HepG2 (cell line): ENCODE results near the gene ARID1A. TPM values are rescaled to one million over a fixed set of nuclear protein-coding genes. Genes with fewer than 3 reads are reported as not detected.

Experiments
- DBP ChIP-seq: sonication (generic); formaldehyde crosslinking; IDR thresholded peaks from 2 replicates; pipeline ENCODE4 v1.4.0; 2020; ENCODE audit warnings: missing genetic modification reagents; ENCODE audit errors: not compliant biosample characterization
- HBP1 ChIP-seq: IDR thresholded peaks from 2 replicates; pipeline ENCODE4 v1.6.1; 2016; ENCODE audit warnings: low read depth, control low read depth
- NCOA5 ChIP-seq: sonication (generic); formaldehyde crosslinking; IDR thresholded peaks from 2 replicates; pipeline ENCODE4 v1.4.0; 2020; ENCODE audit warnings: missing genetic modification reagents
- NFYB ChIP-seq: sonication (generic); formaldehyde crosslinking; IDR thresholded peaks from 2 replicates; pipeline ENCODE4 v1.4.0; 2020; ENCODE audit warnings: missing genetic modification reagents
- NR3C1 ChIP-seq: sonication (generic); formaldehyde crosslinking; IDR thresholded peaks from 2 replicates; pipeline ENCODE4 v1.4.0; 2020; ENCODE audit warnings: missing genetic modification reagents
- PAXIP1 ChIP-seq: sonication (generic); formaldehyde crosslinking; conservative IDR thresholded peaks from 2 replicates; pipeline ENCODE4 v1.4.0; 2020; ENCODE audit warnings: mild to moderate bottlenecking, missing genetic modification reagents, moderate library complexity
- PHF8 ChIP-seq: sonication (generic); formaldehyde crosslinking; IDR thresholded peaks from 2 replicates; pipeline ENCODE4 v1.5.0; 2020; ENCODE audit warnings: missing genetic modification reagents
- PPARG ChIP-seq: conservative IDR thresholded peaks from 2 replicates; pipeline ENCODE4 v1.6.1; 2016; ENCODE audit warnings: missing biosample characterization, missing genetic modification reagents
- SIX4 ChIP-seq: sonication (generic); formaldehyde crosslinking; IDR thresholded peaks from 2 replicates; pipeline ENCODE4 v1.4.0; 2020; ENCODE audit warnings: missing genetic modification reagents
- SMYD3 ChIP-seq: sonication (generic); formaldehyde crosslinking; IDR thresholded peaks from 2 replicates; pipeline ENCODE4 v1.8.1; 2023; ENCODE audit warnings: mild to moderate bottlenecking, missing genetic modification reagents
- SOX13 ChIP-seq, 3 experiments: fragments of 450-650 bp in 1 of 3; sonication (generic) in 1 of 3; formaldehyde crosslinking in 1 of 3; IDR thresholded peaks in 2 of 3; conservative IDR thresholded peaks in 1 of 3; 2 replicates each; pipeline versions ENCODE4 v1.5.0 to v1.6.1; 2016 to 2020; ENCODE audit warnings: antibody characterized with exemption in 1 of 3, mild to moderate bottlenecking in 1 of 3, missing compliant biosample characterization in 1 of 3, missing genetic modification reagents in 1 of 3, moderate library complexity in 1 of 3
- SPEN ChIP-seq: sonication (generic); formaldehyde crosslinking; IDR thresholded peaks from 2 replicates; pipeline ENCODE4 v1.5.1; 2020; ENCODE audit warnings: low read depth, mild to moderate bottlenecking, missing genetic modification reagents
- TFDP2 ChIP-seq: sonication (generic); formaldehyde crosslinking; IDR thresholded peaks from 2 replicates; pipeline ENCODE4 v1.4.0; 2020; ENCODE audit warnings: missing genetic modification reagents
- TSC22D2 ChIP-seq: sonication (generic); formaldehyde crosslinking; IDR thresholded peaks from 2 replicates; pipeline ENCODE4 v1.5.1; 2020; ENCODE audit warnings: missing genetic modification reagents, mild to moderate bottlenecking, borderline replicate concordance
- ZNF18 ChIP-seq: sonication (generic); formaldehyde crosslinking; IDR thresholded peaks from 2 replicates; pipeline ENCODE4 v1.8.0; 2022; ENCODE audit warnings: mild to moderate bottlenecking, missing genetic modification reagents; ENCODE audit not compliant: insufficient replicate concordance
- ZNF205 ChIP-seq: IDR thresholded peaks from 2 replicates; pipeline ENCODE4 v1.6.1; 2018; ENCODE audit warnings: missing biosample characterization, missing genetic modification reagents
- ZNF337 ChIP-seq: sonication (generic); formaldehyde crosslinking; IDR thresholded peaks from 2 replicates; pipeline ENCODE4 v1.5.1; 2020; ENCODE audit warnings: missing genetic modification reagents, low read depth, mild to moderate bottlenecking, borderline replicate concordance
- ZNF652 ChIP-seq: IDR thresholded peaks from 2 replicates; pipeline ENCODE4 v1.6.1; 2016; ENCODE audit warnings: low read depth, borderline replicate concordance
- ZNF724P ChIP-seq: sonication (generic); formaldehyde crosslinking; IDR thresholded peaks from 2 replicates; pipeline ENCODE4 v1.8.0; 2022; ENCODE audit warnings: missing genetic modification reagents, borderline replicate concordance
- ZNF879 ChIP-seq: sonication (generic); formaldehyde crosslinking; IDR thresholded peaks from 2 replicates; pipeline ENCODE4 v1.8.1; 2023; ENCODE audit warnings: missing genetic modification reagents
- ZSCAN20 ChIP-seq: sonication (generic); formaldehyde crosslinking; IDR thresholded peaks from 2 replicates; pipeline ENCODE4 v1.4.0; 2020; ENCODE audit warnings: missing genetic modification reagents, mild to moderate bottlenecking, borderline replicate concordance
- polyA plus RNA-seq, 8 experiments: library from polyadenylated mRNA; depleted of rRNA in 3 of 8; stranded (reverse) in 7 of 8; unstranded in 1 of 8; fragments of >200 nt; fragmentation: Illumina TruSeq in 4 of 8; extraction: Trizol in 4 of 8; gene quantifications; 2 replicates each; pipeline versions ENCODE4 v1.2.1 to v1.2.3, GENCODE V29; 2011 to 2016; ENCODE audit warnings: low read depth in 4 of 8, missing spikeins in 1 of 8, mixed read lengths in 1 of 8; ENCODE audit not compliant: insufficient read depth in 1 of 8
- total RNA-seq, 5 experiments: library from RNA; depleted of rRNA; stranded (reverse); fragments of >200 nt; fragmentation: Illumina TruSeq; extraction: Trizol; gene quantifications; 2 replicates each; pipeline ENCODE4 v1.2.3, GENCODE V29; 2016; ENCODE audit warnings: low read depth in 1 of 5

ARID1A gene
- total and polyA plus RNA-seq, 2 of the 13 experiments (the other 11 are each of a cell fraction or from before 2014, with no cell fraction given) = 11.9 to 15.9 TPM

- TF ChIP-seq TFDP2 (CRISPR knock-in tag) (peak; percentile 50; the same call in 1 of the 2 replicates), ZNF18 (CRISPR knock-in tag) (peak; percentile 56), SMYD3 (CRISPR knock-in tag) (0 out of 2 replicates have a peak, but pooled peaks have one; percentile 15), ZNF205 (CRISPR knock-in tag) (no peak; the same call in 1 of the 2 replicates), NFYB (CRISPR knock-in tag) (no peak), ZNF652 (CRISPR knock-in tag) (no peak), ZNF724P (CRISPR knock-in tag) (no peak), ZSCAN20 (CRISPR knock-in tag) (no peak), PAXIP1 (CRISPR knock-in tag) (peak; percentile 80), PHF8 (CRISPR knock-in tag) (0 out of 2 replicates have a peak, but pooled peaks have one; percentile 21), DBP (no peak), SIX4 (0 out of 2 replicates have a peak, but pooled peaks have one; percentile 42), TSC22D2 (no peak), ZNF879 (no peak), SOX13 (IDR thresholded peaks at IDR 0.05) (no peak), SOX13 (CRISPR knock-in tag; conservative IDR thresholded peaks at IDR 0.05 in 1 of 2, IDR thresholded peaks at IDR 0.05 in 1 of 2) (peak in 1 of 2 experiments; percentile 56; a peak in 2 of 4 replicates), ZNF337 (0 out of 2 replicates have a peak, but pooled peaks have one; percentile 59), HBP1 (CRISPR knock-in tag) (no peak), PPARG (0 out of 2 replicates have a peak, but pooled peaks have one; percentile 46), NR3C1 (CRISPR knock-in tag) (no peak), NCOA5 (CRISPR knock-in tag) (no peak), SPEN (CRISPR knock-in tag) (peak; percentile 49; the same call in 1 of the 2 replicates)
Measured at GRCh38 chr1:26706315-26706714, 10.5 kb downstream of the ARID1A start (continued).
